ENCODE measurements around the gene ATP2C1. TPM values are rescaled to one million over a fixed set of nuclear protein-coding genes. Genes with fewer than 3 reads are reported as not detected.

Gene ATP2C1
- total and polyA plus RNA-seq, 2 of the 4 experiments (the other 2 are of a cell fraction) = 41.4 to 50.2 TPM

GRCh38 chr3:130990282-130990681 lies 96.4 kb downstream of the ATP2C1 start:
- Histone ChIP-seq H3K79me1 (ENCODE audit: low read depth in 1 of 2, low read length in 2 of 2) (peaks cover 9 to 18% of the 10 kb centered on the region in 2 experiments), H3K9ac (ENCODE audit: low read depth, low read length) (no peak overlapping the region), H3K27ac (ENCODE audit: insufficient read depth, low read length) (no peak overlapping the region), H4K91ac (ENCODE audit: insufficient read depth, low read depth, low read length) (no peak overlapping the region), H2AFZ (replicated peaks; ENCODE audit: low read length, poor library complexity) (no peak overlapping the region), H4K8ac (ENCODE audit: low read depth in 2 of 2, low read length in 2 of 2) (no peak overlapping the region), H4K20me1 (ENCODE audit: insufficient read depth, low read length) (no peaks in the 10 kb centered on the region), H2BK5ac (ENCODE audit: low read depth, low read length, poor library complexity, severe bottlenecking) (no peak overlapping the region), H3K36me3 (ENCODE audit: control insufficient read depth, insufficient read depth, low read length) (peaks cover 9% of the 10 kb centered on the region), H2AK5ac (ENCODE audit: low read depth, low read length) (no peak overlapping the region), H3K14ac (replicated peaks; ENCODE audit: low read depth, low read length) (no peak overlapping the region), H2AK9ac (replicated peaks; ENCODE audit: low read depth, low read length, poor library complexity) (no peak overlapping the region), H2BK120ac (ENCODE audit: low read depth, low read length) (no peak overlapping the region), H2BK15ac (ENCODE audit: low read depth, low read length) (no peak overlapping the region), H3K27me3 (ENCODE audit: control insufficient read depth, insufficient read depth, low read length) (no peaks in the 10 kb centered on the region), H3K56ac (ENCODE audit: extremely low read depth, insufficient read depth, low read length) (no peak overlapping the region), H3K9me3 (ENCODE audit: control insufficient read depth, insufficient read depth, low read length) (no peaks in the 10 kb centered on the region), H3K4me1 (ENCODE audit: control insufficient read depth, insufficient read depth, low read length) (no peaks in the 10 kb centered on the region), H3K4me2 (ENCODE audit: low read depth, low read length) (no peak overlapping the region), H3K9me1 (ENCODE audit: insufficient read depth, low read length) (peaks cover 10% of the 10 kb centered on the region; the same call in 1 of the 2 replicates), H3K18ac (ENCODE audit: low read depth, low read length) (no peak overlapping the region), H3K4me3 (ENCODE audit: insufficient read depth, low read depth, low read length) (no peak overlapping the region), H3K4ac (ENCODE audit: low read depth, low read length) (no peak overlapping the region), H4K5ac (ENCODE audit: low read depth, low read length) (no peak overlapping the region), H3K23ac (ENCODE audit: low read depth, low read length) (no peak overlapping the region), H2BK20ac (ENCODE audit: low read depth, low read length) (no peak overlapping the region)
- in situ Hi-C loops (cut with MboI; ENCODE audit: low sequenced_read_pairs) = loop anchor here (25.0 kb wide), 1 partner anchor 253 kb away; the partner anchor contains the start of gene PIK3R4
- no TSS peak for BruUV-seq (replicated peaks)
- dilution Hi-C loops (cut with HindIII; ENCODE audit: low sequenced_read_pairs, unreplicated experiment) = no loop called here
- DNase-seq (no peak), ATAC-seq (ENCODE audit: low read depth) (no peak)
- TF ChIP-seq MXI1 (IDR thresholded peaks at IDR 0.05; ENCODE audit: borderline replicate concordance, low read depth, low read length) (no peak), CEBPB (IDR thresholded peaks at IDR 0.05; ENCODE audit: low read depth, low read length) (no peak), RAD21 (IDR thresholded peaks at IDR 0.05; ENCODE audit: low read length) (no peak), CTCF (conservative IDR thresholded peaks at IDR 0.05; ENCODE audit: low read depth, low read length) (no peak), ELK1 (IDR thresholded peaks at IDR 0.05; ENCODE audit: borderline replicate concordance, low read depth, low read length) (no peak), MAFK (IDR thresholded peaks at IDR 0.05; ENCODE audit: low read depth, low read length) (no peak), SMC3 (IDR thresholded peaks at IDR 0.05; ENCODE audit: low read depth, low read length) (no peak), RCOR1 (IDR thresholded peaks at IDR 0.05; ENCODE audit: insufficient replicate concordance, low read length) (no peak), POLR2A (IDR thresholded peaks at IDR 0.05; ENCODE audit: low read depth, low read length) (no peak)
- ChIA-PET POLR2A (ENCODE audit: unreplicated experiment) (no interaction called here), CTCF (no interaction called here)
- intact Hi-C loops (cut with micrococcal nuclease) = no loop called here
- 82% methylated on average over 5 of the region's 5 CpGs; no CpG with 5 or more reads in 1 of the 2 experiments for WGBS, 2 experiments (ENCODE audit: extremely low coverage in 2 of 2, insufficient read length in 1 of 2)

Data from IMR-90 (cell line).